Karpas-422 (cell line): ENCODE measurements around the gene LRRK2. TPM values are rescaled to one million over a fixed set of nuclear protein-coding genes. Genes with fewer than 3 reads are reported as not detected.
"Not testable (repeated sequence)": the region's sequence is repeated elsewhere in the genome, so short reads cannot be mapped to it uniquely, and the experiment has no call there.

Experiments
- DNase-seq: peaks from one replicate; pipeline ENCODE4 v3.0.0-alpha.2; 2015
- H2AFZ ChIP-seq: fragments of 200-600 bp; sonication (generic); 2 replicates; pipeline ENCODE4 v1.6.1; 2014; ENCODE audit warnings: antibody characterized with exemption, low read length, mixed read lengths
- H3K27ac ChIP-seq: fragments of 200-600 bp; sonication (generic); 2 replicates; pipeline ENCODE4 v1.5.1; 2014; ENCODE audit warnings: mild to moderate bottlenecking, low read length, moderate library complexity
- H3K27me3 ChIP-seq: fragments of 200-600 bp; sonication (generic); 2 replicates; pipeline ENCODE4 v1.6.1; 2014; ENCODE audit warnings: low read length, mixed read lengths
- H3K36me3 ChIP-seq: fragments of 200-600 bp; sonication (generic); 2 replicates; pipeline ENCODE4 v1.6.1; 2014; ENCODE audit warnings: low read length, mixed read lengths; ENCODE audit not compliant: insufficient read depth
- H3K4me1 ChIP-seq: fragments of 200-600 bp; sonication (generic); 2 replicates; pipeline ENCODE4 v1.6.1; 2014; ENCODE audit warnings: mild to moderate bottlenecking, low read length, mixed read lengths
- H3K4me2 ChIP-seq: fragments of 200-600 bp; sonication (generic); 2 replicates; pipeline ENCODE4 v1.6.1; 2014; ENCODE audit warnings: low read length, low read depth, mild to moderate bottlenecking; ENCODE audit not compliant: poor library complexity, severe bottlenecking
- H3K4me3 ChIP-seq: fragments of 200-600 bp; sonication (generic); 2 replicates; pipeline ENCODE4 v1.5.1; 2014; ENCODE audit warnings: mild to moderate bottlenecking, antibody characterized with exemption, low read length, mixed read lengths
- H3K79me2 ChIP-seq: fragments of 200-600 bp; sonication (generic); 2 replicates; pipeline ENCODE4 v1.6.1; 2014; ENCODE audit warnings: mild to moderate bottlenecking, low read length, mixed read lengths
- H3K9ac ChIP-seq: fragments of 200-600 bp; sonication (generic); 2 replicates; pipeline ENCODE4 v1.6.0; 2014; ENCODE audit warnings: low read length
- H3K9me2 ChIP-seq: fragments of 200-600 bp; sonication (generic), shearing (Covaris generic); replicated peaks from 2 replicates; pipeline ENCODE4 v1.6.0; 2014; ENCODE audit warnings: mild to moderate bottlenecking, low read length, moderate library complexity; ENCODE audit not compliant: insufficient read depth
- H3K9me3 ChIP-seq: fragments of 300-700, 200-600 bp; sonication (generic); 2 replicates; pipeline ENCODE4 v1.6.1; 2014; ENCODE audit warnings: low read length, mixed read lengths
- H4K20me1 ChIP-seq: fragments of 200-600 bp; sonication (generic); 2 replicates; pipeline ENCODE4 v1.6.1; 2014; ENCODE audit warnings: mild to moderate bottlenecking, antibody characterized with exemption, low read length, low read depth; ENCODE audit not compliant: insufficient read depth
- total RNA-seq: library from RNA; depleted of rRNA; stranded (reverse); fragments of >200 nt; shearing (Covaris generic); gene quantifications from 2 replicates; pipeline ENCODE4 v1.2.3, GENCODE V29; 2014; ENCODE audit warnings: low replicate concordance; rRNA removed

Gene LRRK2
- total RNA-seq, 1 experiment from 2014 or later, result 0.15 TPM

GRCh38 chr12:40387279-40387678, 162.5 kb downstream of the LRRK2 start:
- not testable (repeated sequence) for H3K27ac ChIP-seq, H3K9me3 ChIP-seq, H3K9me2 ChIP-seq, H3K4me1 ChIP-seq, DNase-seq, H4K20me1 ChIP-seq, H2AFZ ChIP-seq, H3K36me3 ChIP-seq, H3K27me3 ChIP-seq, H3K9ac ChIP-seq, H3K4me3 ChIP-seq, H3K79me2 ChIP-seq, H3K4me2 ChIP-seq

GRCh38 chr12:40390980-40391379, 166.2 kb downstream of the LRRK2 start:
- H3K36me3 ChIP-seq, result no peaks in the 10 kb centered on the region
- no peak overlapping the region for H2AFZ ChIP-seq
- H3K4me2 ChIP-seq, result no peak overlapping the region
- H3K79me2 ChIP-seq, result no peaks in the 10 kb centered on the region
- no peaks in the 10 kb centered on the region for H3K27me3 ChIP-seq
- H3K4me3 ChIP-seq, result no peak overlapping the region
- no peak overlapping the region for H3K9ac ChIP-seq
- H3K9me3 ChIP-seq, result no peaks in the 10 kb centered on the region
- DNase-seq, result no peak
- no peaks in the 10 kb centered on the region for H4K20me1 ChIP-seq
- H3K4me1 ChIP-seq, result no peaks in the 10 kb centered on the region
- H3K9me2 ChIP-seq, result no peaks in the 10 kb centered on the region; the same call in 1 of the 2 replicates
- no peak overlapping the region for H3K27ac ChIP-seq

GRCh38 chr12:40393026-40393425, 168.2 kb downstream of the LRRK2 start:
- Histone ChIP-seq H3K9me3 (no peaks in the 10 kb centered on the region), H3K4me2 (no peak overlapping the region), H3K4me1 (no peaks in the 10 kb centered on the region), H3K9me2 (no peaks in the 10 kb centered on the region; the same call in 1 of the 2 replicates), H3K36me3 (no peaks in the 10 kb centered on the region), H3K79me2 (no peaks in the 10 kb centered on the region), H3K27me3 (no peaks in the 10 kb centered on the region), H3K4me3 (no peak overlapping the region), H3K9ac (no peak overlapping the region), H4K20me1 (no peaks in the 10 kb centered on the region), H2AFZ (no peak overlapping the region), H3K27ac (no peak overlapping the region)
- no peak for DNase-seq

- no peak overlapping the region for H3K27ac ChIP-seq
- no peaks in the 10 kb centered on the region for H3K79me2 ChIP-seq
- no peak for DNase-seq
- H2AFZ ChIP-seq, result no peak overlapping the region
- H3K4me2 ChIP-seq, result no peak overlapping the region
- no peaks in the 10 kb centered on the region for H3K4me1 ChIP-seq
- H4K20me1 ChIP-seq, result no peaks in the 10 kb centered on the region
- H3K9ac ChIP-seq, result no peak overlapping the region
- H3K9me3 ChIP-seq, result no peaks in the 10 kb centered on the region
- H3K27me3 ChIP-seq, result no peaks in the 10 kb centered on the region
- no peaks in the 10 kb centered on the region for H3K36me3 ChIP-seq
- no peaks in the 10 kb centered on the region for H3K9me2 ChIP-seq
- H3K4me3 ChIP-seq, result no peak overlapping the region
Observed at GRCh38 chr12:40399656-40400055, 174.9 kb downstream of the LRRK2 start.

GRCh38 chr12:40405419-40405818, 180.6 kb downstream of the LRRK2 start:
- no peaks in the 10 kb centered on the region for H3K79me2 ChIP-seq
- H3K27me3 ChIP-seq, result no peaks in the 10 kb centered on the region
- no peaks in the 10 kb centered on the region for H3K36me3 ChIP-seq
- H3K27ac ChIP-seq, result no peak overlapping the region
- no peaks in the 10 kb centered on the region for H3K9me2 ChIP-seq
- H3K4me2 ChIP-seq, result no peak overlapping the region
- no peaks in the 10 kb centered on the region for H4K20me1 ChIP-seq
- no peak overlapping the region for H3K9ac ChIP-seq
- H3K9me3 ChIP-seq, result no peaks in the 10 kb centered on the region
- no peak overlapping the region for H2AFZ ChIP-seq
- H3K4me3 ChIP-seq, result no peak overlapping the region
- no peak for DNase-seq
- no peaks in the 10 kb centered on the region for H3K4me1 ChIP-seq

Other genes with a start within 250 kb of the LRRK2 start
- gene SLC2A13, start 118.9 kb upstream of the LRRK2 start, total RNA-seq, result 0.29 and 0.89 TPM in 2 replicates